Measurements from ENCODE around the gene KRT16.

- TF ChIP-seq CTCF (conservative IDR thresholded peaks at IDR 0.05; ENCODE audit: low read depth, low read length) (no peak), EZH2 (IDR thresholded peaks at IDR 0.05; ENCODE audit: borderline replicate concordance, low read depth, low read length, poor library complexity, severe bottlenecking) (no peak)
Observed at GRCh38 chr17:41618341-41619035, 5.9 kb upstream of the KRT16 start.
